22Rv1 (cell line): ENCODE data around the gene GLOD4.
"Not testable (repeated sequence)": the region's sequence is repeated elsewhere in the genome, so short reads cannot be mapped to it uniquely, and the experiment has no call there.

Source experiments
- H3K27ac ChIP-seq: fragments of 450-650 bp; 2 replicates; pipeline ENCODE4 v1.5.1; 2017
- CTCF ChIP-seq: fragments of 450-650 bp; IDR thresholded peaks from 2 replicates; pipeline ENCODE4 v1.5.1; 2017; ENCODE audit warnings: mild to moderate bottlenecking
- ZFX ChIP-seq: fragments of 450-650 bp; IDR thresholded peaks from 2 replicates; pipeline ENCODE4 v1.6.1; 2017; ENCODE audit warnings: antibody characterized with exemption, borderline replicate concordance

Gene GLOD4

GRCh38 chr17:806781-807522, 24.9 kb upstream of the GLOD4 start:
- no peak overlapping the region for H3K27ac ChIP-seq
- TF ChIP-seq CTCF (no peak), ZFX (no peak)

DNA sequence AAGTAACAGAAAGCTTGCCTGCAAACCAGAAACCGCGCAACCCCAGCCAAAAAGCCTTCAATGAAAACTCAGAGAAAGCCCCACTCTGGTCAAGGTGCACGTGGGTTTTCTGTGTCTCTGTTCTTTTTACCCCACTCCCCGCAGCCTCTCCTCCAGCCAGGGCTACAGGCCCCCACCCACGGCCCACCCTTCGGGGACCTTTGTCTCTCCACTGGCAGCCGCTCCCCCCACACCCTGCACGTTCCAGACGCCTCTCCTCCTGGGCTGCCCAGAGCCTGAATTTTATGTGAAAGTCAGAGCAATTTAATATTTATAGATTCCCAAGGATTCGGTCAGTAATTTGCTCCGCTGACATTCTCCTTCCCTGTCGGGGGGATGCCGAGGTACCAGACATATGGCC, 24.3 kb upstream of the GLOD4 start:
- no peak overlapping the region for H3K27ac ChIP-seq
- TF ChIP-seq ZFX (no peak), CTCF (no peak)

GRCh38 chr17:805886-806285, 23.8 kb upstream of the GLOD4 start:
- H3K27ac ChIP-seq, result not testable (repeated sequence)

GRCh38 chr17:804541-805435, 22.7 kb upstream of the GLOD4 start:
- TF ChIP-seq ZFX, result no peak
- no peak for TF ChIP-seq CTCF
- H3K27ac ChIP-seq, result no peak overlapping the region

DNA sequence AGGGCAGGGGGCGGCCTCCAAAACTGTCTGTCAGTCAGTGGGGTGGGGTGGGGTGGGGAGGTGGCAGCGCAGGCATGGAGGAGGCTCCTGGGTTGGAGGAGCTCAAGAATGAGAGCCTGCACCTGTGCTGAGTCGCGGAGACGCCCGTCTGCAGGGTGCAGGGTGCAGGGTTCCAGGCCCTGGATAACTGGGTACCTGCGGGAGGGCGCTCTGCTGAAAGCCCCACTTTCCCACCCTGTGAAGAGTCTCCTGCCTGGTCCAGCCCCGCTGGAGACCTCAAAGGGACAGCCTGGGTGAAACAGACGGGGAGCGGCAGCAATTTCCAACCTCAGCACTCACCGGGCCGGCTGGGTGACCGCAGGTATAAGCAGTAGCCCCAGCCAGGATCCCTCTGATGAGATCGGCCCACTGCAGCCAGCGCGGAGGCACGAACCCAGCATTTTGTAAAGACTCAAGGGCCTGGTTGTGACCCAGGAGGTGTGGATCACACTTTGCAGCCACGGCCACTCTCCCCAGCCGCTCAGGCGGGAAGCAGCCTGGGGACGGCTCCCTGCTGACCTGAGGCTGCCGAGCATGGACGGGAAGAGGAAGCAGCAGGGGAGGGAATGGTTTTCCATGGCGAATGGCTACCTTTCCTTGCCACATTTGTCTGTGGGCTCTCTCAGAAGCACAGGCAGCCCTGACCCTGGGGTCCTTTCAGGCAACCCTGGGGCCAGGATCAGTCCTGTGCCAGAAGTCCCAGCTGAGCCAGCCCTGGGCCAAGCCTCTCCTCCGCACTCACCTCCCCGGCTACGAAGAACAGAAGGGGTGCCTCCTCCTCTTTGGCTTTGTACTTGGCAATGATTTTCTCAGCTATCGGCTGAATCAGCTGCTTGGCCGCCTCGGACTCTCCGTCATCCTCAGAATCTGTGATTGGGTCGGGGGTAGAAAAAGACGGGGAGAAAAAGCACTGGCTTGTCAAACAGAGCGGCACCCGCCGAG, 21.1 kb upstream of the GLOD4 start:
- no peak overlapping the region for H3K27ac ChIP-seq

DNA sequence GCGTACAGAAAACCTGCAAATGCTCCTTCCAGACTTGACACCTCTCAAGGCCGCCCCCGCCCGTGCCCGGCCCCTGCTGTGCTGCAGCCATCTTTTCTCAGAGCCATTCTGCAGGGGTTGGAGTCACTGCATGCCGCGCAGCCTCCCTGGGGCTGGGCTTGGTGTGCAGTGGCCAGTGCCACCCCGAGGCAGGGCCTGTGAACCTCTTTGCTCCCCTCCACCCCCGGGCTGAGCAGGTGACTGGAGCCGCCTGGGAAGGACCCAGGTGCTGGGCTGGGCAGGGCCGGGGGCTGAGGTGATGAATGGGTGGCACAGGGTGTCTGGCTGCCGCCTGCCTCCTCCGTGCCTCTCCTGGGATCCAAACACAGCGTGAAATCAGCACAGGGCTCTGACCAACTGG, 20.4 kb upstream of the GLOD4 start:
- TF ChIP-seq CTCF (no peak), ZFX (no peak)
- H3K27ac ChIP-seq, result no peak overlapping the region

More for the DNA sequence above, 21.1 kb upstream of the GLOD4 start:
- TF ChIP-seq CTCF (no peak), ZFX (no peak)

GRCh38 chr17:801660-802059, 19.6 kb upstream of the GLOD4 start:
- H3K27ac ChIP-seq, result no peak overlapping the region
- TF ChIP-seq ZFX, result no peak
- TF ChIP-seq CTCF, result no peak
